NCI-H2227 (cell line): ENCODE measurements around the gene SMAP2.
"Not testable (repeated sequence)": the region's sequence is repeated elsewhere in the genome, so short reads cannot be mapped to it uniquely, and the experiment has no call there.

Experiments used
- DNase-seq: peaks from one replicate; lab custom pipeline; 2025; ENCODE audit not compliant: unreplicated experiment; lab: John Stamatoyannopoulos, UW

Gene SMAP2

DNA sequence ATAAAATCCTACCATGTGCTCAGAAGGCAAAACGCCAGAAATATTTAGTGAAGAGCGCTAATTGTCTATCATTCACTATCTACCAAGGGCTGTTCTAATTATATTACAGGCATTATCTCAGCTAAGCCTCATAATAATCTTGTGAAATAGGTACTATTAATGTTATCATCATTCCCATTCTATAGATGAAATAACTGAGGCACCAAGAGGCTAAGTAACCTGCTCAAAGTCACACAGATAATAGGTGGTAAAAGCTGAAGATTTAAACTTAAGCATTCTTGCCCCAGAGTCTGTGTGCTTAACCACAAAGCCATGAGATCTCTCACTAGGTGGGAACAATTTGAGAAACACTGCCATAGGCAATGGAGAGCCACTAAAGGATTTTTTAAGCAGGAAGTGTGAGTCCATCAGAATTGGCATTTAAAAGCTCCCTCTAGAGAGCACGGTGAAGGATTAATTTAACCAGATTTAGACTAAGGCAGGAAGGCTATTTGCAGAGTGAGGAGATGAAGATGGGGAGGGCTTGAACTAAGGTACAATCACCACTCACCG, 1.7 kb upstream of the SMAP2 start:
- no peak for DNase-seq

DNA sequence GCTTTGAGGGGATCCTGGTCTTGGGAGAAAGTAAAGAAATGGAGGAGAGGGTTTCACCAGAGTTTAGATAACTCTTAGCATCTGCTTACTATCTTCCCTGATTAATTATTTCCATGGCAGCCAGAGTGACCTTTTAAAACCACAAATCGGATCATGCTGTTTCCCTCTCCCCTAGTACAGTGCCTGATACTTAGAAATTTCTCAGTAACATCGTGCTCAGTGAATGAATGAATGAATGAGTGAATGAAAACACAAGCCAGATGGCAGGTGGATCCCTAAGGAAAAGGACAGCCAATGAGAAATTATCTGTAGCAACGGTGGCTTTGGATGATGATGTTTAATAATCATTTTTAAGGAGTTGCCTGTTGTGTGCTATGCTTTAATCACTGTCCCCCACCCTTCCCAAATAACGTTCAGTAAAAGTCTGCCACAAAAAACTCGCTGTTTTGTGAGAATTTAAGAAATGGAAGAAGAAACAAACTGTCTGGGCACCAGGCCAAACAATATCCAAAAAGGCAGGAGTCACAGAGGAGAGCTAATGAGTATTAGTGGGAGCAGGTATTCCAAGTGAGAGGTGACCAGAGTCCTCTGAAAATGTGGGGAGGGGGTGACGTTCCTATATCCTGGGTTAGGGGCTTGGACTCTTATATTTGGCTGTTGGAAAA, 737 bp upstream of the SMAP2 start:
- DNase-seq: no peak

DNA sequence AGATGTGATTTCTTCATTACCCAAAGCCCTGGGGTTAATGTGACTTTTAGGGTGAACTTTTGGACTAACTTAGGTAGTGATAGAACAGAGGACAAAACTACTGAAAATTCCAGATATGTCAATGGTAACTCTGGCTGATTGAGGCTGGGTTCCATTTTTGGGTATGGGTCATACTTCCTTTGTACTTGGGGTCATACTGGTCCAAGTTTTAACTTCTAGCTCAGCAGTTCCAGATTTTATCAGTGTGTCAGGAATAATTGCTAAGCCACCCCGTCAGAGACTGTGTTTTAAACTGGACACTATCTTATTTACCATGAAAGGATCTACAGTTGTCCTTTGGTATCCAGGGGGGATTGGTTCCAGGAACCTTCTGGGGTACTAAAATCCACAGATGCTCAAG, 4.0 kb downstream of the SMAP2 start:
- no peak for DNase-seq

DNA sequence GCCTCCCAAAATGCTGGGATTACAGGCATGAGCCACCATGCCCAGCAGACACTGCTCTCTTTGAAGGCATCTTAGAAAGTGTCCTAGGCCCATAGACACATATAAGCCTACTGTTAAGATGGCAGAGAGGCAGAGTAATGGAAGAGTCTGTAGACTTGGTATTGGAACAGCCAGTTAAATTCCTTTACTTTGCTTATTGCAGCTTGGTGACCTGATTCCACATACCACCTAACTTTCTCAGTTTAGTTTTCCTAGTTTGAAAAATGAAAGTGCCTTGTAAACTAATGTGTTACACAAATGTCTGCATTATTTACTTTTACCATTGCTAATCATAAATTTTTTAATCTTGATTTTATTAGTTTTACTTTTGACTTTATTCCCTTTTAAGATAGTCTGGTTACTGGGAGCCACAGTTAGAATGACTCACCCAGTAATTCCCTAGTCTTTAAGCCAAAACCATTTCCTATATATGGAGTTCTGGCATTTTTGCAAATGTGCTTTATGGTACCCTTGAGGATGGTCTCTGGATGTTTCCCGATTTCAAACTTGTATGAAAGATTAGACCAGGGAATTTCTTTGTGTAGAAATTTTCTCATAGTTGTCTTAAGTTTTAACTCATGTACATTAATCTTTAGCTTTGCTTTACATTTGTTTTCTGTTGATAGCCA, 6.4 kb downstream of the SMAP2 start:
- DNase-seq: no peak

DNA sequence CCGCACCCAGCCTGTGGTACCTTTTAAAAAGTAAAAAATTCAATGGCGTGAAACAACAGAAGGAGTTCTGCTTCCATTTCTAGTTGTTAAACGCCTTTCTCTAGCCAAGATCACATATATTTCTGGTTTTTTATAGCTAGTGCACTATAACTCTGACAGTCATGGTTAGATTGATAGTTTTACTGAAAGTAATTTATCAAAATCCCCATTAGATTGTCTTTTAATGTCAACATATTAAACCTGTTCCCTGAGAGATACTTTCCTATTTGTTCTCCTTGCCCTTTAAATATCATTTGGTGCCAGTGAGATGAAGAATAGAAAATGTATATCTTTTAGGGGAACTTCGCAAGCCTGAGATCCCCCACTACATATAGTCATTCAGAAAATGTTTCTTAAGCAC, 7.3 kb downstream of the SMAP2 start:
- DNase-seq: no peak

DNA sequence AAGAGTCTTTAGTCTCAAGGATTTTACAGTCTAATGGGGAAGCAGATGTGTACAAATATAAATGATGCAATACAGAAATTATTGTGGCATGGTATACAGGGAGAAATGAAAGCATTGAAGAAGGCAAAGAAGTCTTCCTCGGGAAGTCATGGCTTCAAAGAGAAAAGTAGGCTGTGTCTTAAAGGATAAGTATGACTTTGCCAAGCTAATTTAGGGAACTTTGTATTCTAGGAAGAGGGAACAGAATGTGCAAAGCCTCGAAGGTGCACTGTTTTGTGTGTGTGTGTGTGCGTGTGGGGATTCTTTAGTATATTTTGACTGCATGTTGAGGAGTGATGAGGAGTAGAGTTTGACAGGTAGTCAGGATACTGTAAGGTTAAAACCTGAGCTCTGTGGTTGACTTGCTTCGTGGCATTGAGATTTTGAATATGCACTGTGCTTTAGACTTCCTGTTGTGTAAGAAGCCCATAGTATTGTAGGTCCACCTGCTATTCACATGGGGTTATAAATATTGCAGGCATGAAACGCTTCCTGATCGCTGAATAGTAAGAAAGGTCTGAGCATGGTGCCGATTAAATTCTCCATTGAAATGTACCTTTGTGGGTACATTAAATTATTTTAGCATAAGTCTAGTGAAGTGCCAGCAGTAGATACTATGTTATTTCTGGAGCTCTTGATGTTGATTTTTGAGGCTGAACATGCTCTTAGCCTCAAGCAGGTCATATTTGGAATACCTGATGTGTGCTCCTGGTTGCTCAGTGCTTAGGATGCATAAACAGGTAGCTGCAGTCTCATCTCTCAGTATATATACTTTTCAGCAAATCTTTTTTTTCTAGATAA, 8.0 kb downstream of the SMAP2 start:
- no peak for DNase-seq

DNA sequence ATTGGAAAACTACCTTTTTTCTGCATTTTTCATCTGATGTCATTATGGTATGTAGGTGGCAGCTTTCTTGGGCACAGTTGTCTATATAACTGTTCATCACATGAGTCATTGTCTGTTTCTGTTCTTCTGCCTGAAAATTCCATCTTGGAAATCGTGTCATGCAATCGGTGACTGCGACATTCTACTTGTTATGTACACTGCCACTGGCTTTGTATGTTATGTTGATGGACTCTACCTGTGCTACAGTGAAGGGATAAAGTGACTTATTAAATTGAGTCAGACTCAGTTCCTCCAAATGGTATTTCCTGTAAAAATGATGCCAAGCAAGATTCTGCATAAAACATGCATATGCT, 8.6 kb downstream of the SMAP2 start:
- DNase-seq: no peak

DNA sequence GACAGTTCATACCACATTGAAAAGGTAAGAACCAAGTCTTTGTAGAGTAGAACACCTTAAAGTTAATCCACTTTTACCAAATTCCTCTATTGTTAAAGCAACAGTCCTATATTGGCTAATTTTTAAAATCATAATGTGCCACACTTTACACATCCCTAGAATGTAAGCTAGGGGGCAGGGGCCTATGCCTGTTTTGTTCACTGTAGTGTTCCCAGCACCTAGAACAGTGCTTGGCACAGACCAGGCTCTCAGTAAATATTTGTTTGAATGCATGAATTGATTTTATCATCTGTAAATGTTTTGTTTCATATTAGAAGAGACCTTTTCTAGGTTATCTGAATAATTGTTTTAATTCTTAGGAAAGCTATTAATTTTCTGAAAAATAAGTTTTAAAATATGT, 9.1 kb downstream of the SMAP2 start:
- no peak for DNase-seq

DNA sequence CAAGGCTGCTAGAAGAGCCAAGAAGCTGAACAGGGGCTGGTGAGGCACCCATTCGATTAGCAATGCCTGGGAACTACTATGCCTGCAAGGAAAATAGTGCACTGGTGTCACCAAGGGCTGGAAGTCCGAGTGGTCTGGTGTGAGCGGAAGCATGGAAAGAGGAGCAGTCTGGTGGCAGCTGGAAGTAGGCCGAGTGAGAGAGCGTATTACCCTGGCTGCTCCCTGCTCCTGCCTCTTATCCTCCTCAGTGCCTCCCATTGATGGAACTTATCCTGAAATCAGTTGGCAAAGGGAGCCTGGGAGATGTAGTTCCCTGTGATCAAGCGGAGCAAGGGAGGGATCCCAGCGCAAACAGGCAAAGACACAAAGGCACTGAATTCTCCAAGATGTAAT, 9.6 kb downstream of the SMAP2 start:
- DNase-seq: peak; percentile 48

DNA sequence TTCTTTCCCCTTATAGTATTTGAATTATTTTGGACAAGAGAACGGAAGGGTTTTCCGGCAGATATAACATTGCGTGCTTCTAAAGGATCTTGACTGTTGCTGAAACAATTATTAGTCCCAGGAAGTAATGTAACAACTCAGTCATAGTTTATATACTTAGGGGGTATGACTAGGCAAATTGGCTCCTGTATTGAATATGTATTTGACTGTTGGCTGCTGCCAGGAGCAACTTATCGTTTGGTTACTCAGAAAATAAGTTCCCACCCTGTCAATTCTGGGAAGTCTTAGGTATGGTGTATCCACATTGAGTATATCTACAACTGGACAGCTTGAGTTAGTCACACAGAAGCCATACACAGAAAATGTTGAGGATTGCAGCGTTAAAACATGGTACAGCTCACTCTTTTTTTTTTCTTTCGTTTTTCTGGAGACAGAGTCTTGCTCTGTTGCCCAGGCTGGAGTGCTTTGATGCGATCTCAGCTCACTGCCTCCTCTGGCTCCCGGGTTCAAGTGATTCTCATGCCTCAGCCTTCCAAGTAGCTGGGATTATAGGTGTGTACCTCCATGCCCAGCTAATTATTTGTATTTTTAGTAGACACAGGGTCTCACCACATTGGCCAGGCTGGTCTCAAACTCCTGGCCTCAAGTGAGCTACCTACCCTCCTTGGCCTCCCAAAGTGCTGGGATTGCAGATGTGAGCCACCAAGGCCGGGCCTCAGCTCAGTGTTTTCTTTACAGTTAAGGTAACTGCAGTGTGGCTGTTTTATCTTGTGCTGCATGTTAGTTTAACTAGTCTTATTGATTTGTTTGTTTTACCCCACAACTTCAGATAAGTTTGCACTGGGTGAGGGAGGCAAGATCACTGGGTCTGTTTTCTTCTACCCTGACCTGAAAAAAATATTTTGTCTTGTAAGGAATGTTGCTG, 10.2 kb downstream of the SMAP2 start:
- no peak for DNase-seq

DNA sequence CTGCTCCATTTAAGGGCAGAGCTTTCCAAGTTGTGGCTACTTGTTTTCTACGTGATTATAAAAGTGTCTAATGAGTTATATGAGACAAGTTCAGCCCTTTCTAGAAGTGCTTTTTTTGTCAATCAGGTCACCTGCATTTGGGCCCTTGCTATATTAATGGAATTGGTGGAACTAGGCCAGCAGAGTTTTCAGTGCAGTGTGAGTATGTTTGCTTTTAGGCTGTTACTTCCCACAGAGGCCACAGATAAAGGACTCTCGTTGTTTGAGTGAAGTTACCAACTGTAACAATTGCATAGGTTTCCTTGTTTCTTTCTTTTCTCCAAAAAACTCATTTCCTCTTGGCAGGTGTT, 10.9 kb downstream of the SMAP2 start:
- no peak for DNase-seq

DNA sequence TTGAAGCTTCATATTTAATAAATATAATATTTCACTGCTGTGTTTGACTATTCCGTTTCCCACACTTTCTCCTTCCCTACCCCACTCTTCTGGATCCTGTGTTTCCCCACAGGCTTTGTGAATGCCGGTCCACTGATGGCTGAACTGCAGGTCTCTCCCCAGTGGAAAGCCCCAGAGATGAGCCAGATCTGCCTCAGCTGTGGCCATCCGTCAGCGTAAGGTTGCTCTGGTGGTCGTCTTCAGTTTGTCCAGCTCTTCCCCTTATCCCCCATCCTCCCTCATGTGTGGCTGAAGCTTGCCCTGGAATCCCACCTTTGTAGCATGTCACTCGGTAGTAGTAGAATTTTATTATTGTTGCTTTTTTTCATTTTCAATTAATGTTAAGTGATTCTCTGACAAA, 11.4 kb downstream of the SMAP2 start:
- DNase-seq: no peak

DNA sequence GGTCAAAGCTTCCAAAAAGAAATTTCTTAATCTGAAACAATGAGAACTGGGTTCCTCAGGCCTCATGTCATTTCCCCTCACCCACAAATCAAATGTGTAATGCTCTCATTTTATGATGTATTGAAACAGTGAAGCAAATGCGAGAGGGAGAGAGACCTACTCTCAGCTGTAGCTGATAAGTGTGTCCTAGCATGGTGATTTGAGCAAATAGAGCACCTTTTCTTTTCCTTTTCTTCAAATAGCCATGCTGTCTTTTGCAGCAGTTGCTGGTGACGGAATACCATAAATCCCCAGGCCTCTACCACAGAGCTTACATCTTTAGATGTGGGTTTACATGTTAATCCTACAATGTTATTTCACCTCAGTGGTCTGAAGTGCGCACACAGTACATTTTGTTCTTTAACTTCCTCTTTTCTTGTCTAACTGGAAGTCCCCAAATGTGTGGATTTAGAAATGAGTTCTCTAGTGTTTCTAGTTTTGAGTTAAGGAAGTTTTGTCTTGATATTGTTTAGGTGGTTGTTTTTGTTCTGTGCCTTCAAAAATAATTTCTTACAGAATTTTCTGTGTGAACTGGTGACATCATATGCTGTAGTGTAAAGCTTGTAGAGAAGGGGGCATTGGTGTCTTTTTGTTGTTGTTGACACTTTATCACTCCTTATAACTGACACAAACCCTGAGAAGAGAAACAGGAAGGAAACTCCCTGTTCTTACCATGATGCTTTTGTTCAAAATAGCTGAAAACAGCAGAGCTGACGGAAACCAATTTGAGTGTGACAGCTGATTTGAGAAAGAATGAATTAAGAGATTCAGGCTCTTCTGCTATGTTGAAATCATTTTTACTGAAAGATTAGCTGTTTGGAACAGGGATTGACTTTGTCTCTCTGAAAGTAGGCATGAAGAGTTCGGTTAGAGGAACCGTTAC, 12.2 kb downstream of the SMAP2 start:
- DNase-seq: no peak

DNA sequence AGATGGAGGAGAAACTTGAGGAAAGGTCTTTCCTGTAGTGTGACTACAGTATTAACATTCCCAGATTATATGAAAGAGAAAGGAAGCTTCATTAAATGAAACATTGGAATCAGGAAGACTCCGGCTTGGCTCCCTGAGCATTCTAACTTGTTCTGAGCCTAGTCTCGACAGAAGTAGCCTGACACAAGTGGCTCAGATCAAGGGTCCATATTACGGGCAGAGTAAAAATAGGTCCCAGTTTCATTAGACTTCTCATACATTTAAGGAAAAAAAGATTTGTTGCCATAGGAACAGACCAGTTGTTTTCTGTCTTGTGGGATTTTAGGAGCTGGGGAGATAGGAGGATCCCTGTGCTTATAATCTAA, 12.8 kb downstream of the SMAP2 start:
- no peak for DNase-seq

DNA sequence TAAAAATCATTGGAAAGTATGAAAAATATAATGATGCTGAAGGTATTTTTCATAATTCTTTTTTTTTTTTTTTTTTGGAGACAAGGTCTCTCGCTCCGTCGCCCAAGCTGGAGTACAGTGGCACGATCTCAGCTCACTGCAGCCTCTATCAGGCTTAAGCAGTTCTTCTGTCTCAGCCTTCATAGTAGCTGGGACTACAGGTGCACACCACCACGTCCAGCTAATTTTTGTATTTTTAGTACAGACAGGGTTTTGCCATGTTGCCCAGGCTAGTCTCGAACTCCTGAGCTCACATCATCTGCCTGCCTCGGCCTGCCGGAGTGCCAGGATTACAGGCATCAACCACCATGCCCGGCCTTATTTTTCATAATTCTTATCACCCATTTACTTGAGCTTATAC, 13.3 kb downstream of the SMAP2 start:
- no peak for DNase-seq

DNA sequence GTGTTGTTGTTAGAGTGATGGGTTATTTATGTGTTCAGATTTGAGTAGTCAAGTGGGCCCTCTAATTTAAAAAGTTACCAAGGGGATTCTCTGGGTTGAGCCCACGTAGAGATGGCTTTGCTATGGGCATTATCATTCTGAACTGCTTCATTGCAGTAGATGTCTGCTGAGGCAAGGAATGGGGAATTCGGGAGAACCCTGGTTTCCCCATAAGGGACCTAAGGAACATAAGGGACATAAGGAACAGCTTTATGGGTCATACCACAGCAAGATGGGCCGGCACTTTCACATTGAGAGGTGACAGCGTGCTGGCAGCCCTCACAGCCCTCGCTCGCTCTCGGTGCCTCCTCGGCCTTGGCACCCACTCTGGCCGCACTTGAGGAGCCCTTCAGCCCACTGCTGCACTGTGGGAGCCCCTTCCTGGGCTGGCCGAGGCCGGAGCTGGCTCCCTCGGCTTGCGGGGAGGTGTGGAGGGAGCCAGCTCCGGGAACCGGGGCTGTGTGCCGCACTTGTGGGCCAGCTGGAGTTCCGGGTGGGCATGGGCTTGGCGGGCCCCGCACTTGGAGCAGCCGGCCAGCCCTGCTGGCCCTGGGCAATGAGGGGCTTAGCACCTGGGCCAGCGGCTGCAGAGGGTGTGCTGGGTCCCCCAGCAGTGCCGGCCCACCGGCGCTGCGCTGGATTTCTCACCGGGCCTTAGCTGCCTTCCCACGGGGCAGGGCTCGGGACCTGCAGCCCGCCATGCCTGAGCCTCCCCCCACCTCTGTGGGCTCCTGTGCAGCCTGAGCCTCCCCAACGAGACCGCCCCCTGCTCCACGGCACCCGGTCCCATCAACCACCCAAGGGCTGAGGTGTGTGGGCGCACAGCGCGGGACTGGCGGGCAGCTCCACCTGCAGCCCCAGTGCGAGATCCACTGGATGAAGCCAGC, 14.1 kb downstream of the SMAP2 start:
- not testable (repeated sequence) for DNase-seq

DNA sequence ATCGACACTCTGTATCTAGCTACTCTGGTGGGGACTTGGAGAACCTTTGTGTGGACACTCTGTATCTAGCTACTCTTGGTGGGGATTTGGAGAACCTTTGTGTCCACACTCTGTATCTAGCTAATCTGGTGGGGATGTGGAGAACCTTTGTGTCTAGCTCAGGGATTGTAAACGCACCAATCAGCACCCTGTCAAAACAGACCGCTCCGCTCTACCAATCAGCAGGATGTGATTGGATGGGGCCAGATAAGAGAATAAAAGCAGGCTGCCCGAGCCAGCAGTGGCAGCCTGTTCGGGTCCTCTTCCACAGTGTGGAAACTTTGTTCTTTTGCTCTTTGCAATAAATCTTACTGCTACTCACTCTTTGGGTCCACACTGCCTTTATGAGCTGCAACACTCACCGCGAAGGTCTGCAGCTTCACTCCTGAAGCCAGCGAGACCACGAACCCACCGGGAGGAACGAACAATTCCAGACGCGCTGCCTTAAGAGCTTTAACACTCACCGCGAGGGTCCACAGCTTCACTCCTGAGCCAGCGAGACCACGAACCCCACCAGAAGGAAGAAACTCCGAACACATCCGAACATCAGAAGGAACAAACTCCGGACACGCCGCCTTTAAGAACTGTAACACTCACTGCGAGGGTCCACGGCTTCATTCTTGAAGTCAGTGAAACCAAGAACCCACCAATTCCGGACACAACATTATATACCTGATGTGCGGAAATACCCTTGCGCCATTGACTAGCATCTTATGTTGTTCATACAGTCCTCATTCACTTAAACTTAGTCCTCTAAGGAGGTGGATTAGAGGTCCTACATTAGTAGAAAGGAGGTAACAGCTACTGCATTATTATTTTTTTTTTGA, 15.2 kb downstream of the SMAP2 start:
- DNase-seq: not testable (repeated sequence)

DNA sequence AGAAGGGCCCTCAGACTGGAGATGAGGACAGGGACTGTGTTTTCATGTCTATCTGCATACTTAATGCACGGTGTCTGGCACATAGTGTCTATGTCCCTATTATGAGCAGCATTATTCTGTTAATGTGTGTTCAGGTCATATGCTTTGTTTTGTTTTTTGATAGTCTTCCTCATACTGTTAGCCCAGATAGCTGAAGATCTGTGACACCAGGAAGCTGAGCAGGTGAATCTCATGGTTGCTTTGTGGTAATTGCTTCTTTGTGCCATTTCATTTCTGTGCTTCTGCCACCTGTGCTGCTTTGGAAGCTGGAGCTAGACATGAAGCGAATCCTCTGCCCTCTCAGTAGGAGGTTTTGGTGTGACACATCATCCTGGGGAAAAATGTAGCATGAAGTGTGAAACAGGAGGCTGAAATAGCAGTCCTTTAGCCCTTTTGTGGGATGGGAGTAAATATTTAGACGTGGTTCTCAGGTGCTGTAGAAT, 15.8 kb downstream of the SMAP2 start:
- DNase-seq: peak; percentile 16
